ENCODE data around the gene CDH13.

Gene CDH13

DNA sequence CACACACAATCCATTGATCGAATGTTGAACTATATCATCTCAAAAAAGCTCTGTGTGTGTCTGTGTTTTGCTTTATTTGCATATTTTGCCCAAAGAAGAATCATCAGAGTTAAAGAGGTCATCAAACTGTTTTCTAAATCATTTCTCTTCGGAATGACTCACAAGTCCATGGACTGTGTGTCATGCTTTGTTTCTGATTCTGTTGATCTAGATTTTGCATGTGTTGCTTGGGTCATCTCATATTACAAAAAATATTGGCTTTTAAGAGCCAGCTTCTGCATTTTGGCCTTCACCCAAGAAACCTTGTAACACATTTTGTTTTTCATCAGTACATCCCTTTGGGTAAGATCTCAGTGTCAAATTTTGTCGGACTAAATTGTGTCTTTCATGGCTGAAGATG is 709.8 kb downstream of the CDH13 start:
- no peak overlapping the region for H3K27ac ChIP-seq
- no peak for TF ChIP-seq ZFX (IDR thresholded peaks at IDR 0.05; ENCODE audit: borderline replicate concordance)
- TF ChIP-seq, protein P1, sequence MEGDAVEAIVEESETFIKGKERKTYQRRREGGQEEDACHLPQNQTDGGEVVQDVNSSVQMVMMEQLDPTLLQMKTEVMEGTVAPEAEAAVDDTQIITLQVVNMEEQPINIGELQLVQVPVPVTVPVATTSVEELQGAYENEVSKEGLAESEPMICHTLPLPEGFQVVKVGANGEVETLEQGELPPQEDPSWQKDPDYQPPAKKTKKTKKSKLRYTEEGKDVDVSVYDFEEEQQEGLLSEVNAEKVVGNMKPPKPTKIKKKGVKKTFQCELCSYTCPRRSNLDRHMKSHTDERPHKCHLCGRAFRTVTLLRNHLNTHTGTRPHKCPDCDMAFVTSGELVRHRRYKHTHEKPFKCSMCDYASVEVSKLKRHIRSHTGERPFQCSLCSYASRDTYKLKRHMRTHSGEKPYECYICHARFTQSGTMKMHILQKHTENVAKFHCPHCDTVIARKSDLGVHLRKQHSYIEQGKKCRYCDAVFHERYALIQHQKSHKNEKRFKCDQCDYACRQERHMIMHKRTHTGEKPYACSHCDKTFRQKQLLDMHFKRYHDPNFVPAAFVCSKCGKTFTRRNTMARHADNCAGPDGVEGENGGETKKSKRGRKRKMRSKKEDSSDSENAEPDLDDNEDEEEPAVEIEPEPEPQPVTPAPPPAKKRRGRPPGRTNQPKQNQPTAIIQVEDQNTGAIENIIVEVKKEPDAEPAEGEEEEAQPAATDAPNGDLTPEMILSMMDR (IDR thresholded peaks at IDR 0.05) = no peak

DNA sequence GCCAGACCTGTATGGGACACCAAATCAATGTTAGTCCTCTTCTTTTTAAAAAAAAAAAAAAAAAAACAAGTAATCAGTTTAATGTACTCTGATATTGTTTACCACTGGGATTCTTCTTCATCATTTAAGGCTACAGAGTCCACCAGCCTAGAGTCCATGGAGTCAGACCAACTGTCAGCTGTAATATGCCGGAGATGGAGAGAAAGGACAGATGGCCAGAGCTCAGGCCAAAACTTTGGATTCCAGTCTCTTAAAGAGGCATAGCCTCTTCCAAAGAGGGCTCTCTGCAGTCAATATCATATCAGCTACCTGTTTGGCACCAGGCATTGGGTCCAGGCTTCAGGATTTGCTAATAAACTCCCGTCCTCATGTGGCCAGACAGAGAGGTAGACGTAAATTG is 711.4 kb downstream of the CDH13 start:
- TF ChIP-seq, protein P1 (IDR thresholded peaks at IDR 0.05) = no peak
- no peak for TF ChIP-seq ZFX (IDR thresholded peaks at IDR 0.05; ENCODE audit: borderline replicate concordance)
- no peak overlapping the region for H3K27ac ChIP-seq

DNA sequence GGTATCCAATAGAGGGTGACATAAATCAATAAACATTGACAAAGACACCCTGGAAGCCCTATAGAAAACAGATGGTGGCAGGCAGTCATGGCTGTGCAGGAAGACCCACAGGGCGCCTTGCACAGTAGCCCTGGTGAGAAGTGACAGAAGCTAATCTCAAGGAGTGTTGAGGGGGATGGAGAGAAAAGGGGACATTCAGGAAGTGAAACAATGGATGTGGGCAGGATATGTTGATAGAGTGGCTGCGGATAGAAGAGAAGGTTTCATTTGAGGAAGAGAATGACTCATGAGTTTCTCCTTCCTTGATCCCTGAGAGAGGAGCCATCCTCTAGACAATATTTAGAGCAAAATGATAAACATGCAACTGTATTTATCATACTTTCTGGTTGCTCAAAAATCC is 712.2 kb downstream of the CDH13 start:
- TF ChIP-seq, protein P1 (IDR thresholded peaks at IDR 0.05) = no peak
- no peak for TF ChIP-seq ZFX (IDR thresholded peaks at IDR 0.05; ENCODE audit: borderline replicate concordance)
- H3K27ac ChIP-seq = no peak overlapping the region

DNA sequence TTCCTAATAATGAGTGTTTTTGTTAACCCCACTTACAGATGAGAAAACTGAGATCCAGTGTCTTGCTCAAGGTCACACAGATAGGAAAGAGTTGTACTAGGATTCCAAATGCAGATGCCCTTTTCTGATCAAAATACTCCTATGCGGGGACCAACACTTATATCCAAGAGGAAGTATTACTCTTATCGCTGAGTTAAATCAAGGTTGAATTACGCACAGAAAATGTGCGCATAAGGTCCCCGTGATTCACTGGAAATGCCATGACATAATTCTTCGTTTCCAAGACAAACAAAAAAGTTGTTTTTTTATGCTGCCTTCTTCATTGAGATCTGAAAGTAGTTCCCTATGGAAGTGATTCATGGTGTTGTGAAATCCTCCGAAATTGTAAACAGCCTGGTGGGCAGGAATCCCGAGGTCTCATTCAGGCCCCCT is 717.2 kb downstream of the CDH13 start:
- H3K27ac ChIP-seq = no peak overlapping the region
- TF ChIP-seq, protein P1 (IDR thresholded peaks at IDR 0.05) = no peak
- TF ChIP-seq ZFX (IDR thresholded peaks at IDR 0.05; ENCODE audit: borderline replicate concordance) = no peak

DNA sequence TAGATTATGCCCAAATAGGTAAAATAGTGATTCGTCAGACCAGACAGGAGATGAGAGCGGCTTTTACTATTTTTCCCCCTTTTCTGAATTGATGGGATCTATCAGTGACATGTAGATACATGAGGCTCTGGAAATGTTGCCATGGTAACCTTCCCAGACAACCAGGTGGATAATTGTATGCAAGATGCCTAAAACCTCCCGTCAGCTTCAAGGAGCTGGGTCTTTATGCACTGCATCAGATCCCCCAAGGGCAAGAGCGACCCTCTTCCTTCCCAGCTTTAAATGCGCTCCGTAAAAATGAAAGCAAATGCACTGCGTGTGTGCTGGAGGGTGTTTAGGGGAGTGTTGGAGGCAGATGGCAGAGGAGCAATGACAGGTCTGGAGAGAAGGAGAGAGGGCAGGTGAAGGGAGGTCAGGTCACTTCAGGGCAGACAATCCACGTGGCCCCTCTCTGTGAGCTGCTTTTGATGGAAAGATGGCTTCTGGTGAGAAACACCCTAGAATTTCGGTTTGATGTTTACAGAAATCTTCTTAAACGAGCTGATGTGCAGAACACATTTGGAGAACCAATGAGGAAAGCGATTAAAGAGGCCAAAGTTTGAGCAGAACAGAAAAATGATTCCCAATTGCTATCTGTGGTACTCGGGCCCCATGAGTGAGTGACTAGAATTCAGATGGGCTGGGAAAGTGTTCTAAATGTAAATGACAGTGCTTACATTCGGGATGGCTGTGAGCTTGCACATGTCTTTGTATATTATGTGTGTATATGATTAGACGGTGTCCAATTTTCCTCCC is 719.3 kb downstream of the CDH13 start:
- TF ChIP-seq, protein P1 (IDR thresholded peaks at IDR 0.05) = no peak
- TF ChIP-seq ZFX (IDR thresholded peaks at IDR 0.05; ENCODE audit: borderline replicate concordance) = no peak
- no peak overlapping the region for H3K27ac ChIP-seq

DNA sequence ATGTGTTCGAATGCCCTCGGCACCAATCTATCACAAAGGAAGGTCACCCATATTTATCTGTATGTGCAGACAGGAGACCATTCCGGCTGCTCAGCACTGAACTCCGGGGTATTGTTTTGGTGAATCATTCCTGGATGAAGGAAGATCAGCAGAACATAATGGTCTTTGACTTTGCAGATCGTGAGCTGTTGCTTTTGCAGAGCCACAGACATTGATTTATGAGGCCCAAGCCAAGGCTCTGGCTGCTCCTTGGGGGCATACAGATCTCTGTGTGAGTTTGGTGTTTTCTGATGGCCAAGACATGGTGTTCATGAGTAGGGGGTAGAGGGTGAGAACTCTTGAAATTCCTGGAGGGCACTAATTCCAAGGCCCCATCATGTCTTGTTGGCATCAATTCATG is 722.2 kb downstream of the CDH13 start:
- H3K27ac ChIP-seq = no peak overlapping the region
- TF ChIP-seq, protein P1 (IDR thresholded peaks at IDR 0.05) = no peak
- no peak for TF ChIP-seq ZFX (IDR thresholded peaks at IDR 0.05; ENCODE audit: borderline replicate concordance)

DNA sequence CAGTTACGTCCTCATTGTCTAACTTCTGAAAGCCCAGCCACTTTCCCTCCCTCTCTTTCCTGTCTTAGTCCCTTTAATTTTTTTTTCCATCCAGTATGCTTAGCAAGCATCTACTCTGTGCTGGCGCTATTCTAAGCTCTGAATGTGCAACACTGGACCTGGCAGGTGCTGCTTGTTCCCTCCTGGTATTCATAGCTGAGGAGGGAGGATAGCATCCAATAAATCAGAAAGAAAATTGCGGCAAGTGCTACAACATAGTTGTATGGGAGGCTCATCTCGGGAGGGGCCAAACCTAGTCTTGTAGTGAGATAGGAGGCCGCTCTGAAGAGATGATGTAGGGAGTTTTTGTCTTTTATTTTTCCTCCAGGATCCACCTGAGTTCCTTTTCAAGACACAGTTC is 723.7 kb downstream of the CDH13 start:
- no peak for TF ChIP-seq ZFX (IDR thresholded peaks at IDR 0.05; ENCODE audit: borderline replicate concordance)
- TF ChIP-seq, protein P1 (IDR thresholded peaks at IDR 0.05) = no peak
- H3K27ac ChIP-seq = no peak overlapping the region
